Keratinocyte (primary cell): ENCODE measurements around the gene FOCAD.

Source experiments
- CTCF ChIP-seq, 3 experiments: IDR thresholded peaks in 1 of 3; conservative IDR thresholded peaks in 1 of 3; optimal IDR thresholded peaks in 1 of 3; 2 replicates in 2 of 3; 3 replicates in 1 of 3; pipeline versions ENCODE3 to v1.5.1; 2011; ENCODE audit warnings: low read length in 3 of 3, mild to moderate bottlenecking in 3 of 3, moderate library complexity in 2 of 3, control low read depth in 1 of 3, inconsistent platforms in 1 of 3; ENCODE audit not compliant: insufficient read depth in 2 of 3; ENCODE audit errors: extremely low read depth in 1 of 3
- EZH2 ChIP-seq: IDR thresholded peaks from one replicate; pipeline ENCODE4 v1.6.1; 2012; ENCODE audit warnings: inconsistent platforms, mild to moderate bottlenecking, low read length, moderate library complexity

DNA sequence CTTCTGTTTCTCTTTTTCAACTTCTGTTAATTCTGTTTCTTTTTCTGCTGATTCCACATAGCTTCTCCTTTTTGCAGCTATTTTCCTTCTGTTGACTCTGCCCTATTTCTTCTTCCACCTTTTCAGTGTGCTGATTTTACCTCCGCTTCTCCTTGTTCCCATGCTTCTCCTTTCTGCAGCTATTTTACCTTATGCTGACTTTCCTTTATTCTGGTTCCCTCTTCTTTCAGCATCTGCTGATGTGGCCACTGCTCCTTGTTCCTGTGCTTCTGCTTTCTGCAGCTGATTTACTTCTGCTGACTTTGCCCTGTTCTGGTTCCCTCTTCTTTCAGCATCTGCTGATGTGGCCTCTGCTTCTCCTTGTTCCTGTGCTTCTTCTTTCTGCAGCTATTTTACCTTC is 288.6 kb downstream of the FOCAD start:
- TF ChIP-seq EZH2 (no peak), CTCF (optimal IDR thresholded peaks at IDR 0.05 in 1 of 3, IDR thresholded peaks at IDR 0.05 in 1 of 3, conservative IDR thresholded peaks at IDR 0.05 in 1 of 3; ENCODE audit: extremely low read depth in 1 of 3, insufficient read depth in 2 of 3, low read length in 3 of 3) (no peak)
